DMS114 treated with DMSO at 0.1 percent for 48 hours (cell line): ENCODE results near the gene ZNF474.
A peak's percentile ranks its signal among the peaks of the same experiment; 100 is the strongest.

Experiments used
- DNase-seq: peaks from one replicate; lab custom pipeline; 2025; ENCODE audit not compliant: unreplicated experiment; lab: John Stamatoyannopoulos, UW

The ZNF474 gene

DNA sequence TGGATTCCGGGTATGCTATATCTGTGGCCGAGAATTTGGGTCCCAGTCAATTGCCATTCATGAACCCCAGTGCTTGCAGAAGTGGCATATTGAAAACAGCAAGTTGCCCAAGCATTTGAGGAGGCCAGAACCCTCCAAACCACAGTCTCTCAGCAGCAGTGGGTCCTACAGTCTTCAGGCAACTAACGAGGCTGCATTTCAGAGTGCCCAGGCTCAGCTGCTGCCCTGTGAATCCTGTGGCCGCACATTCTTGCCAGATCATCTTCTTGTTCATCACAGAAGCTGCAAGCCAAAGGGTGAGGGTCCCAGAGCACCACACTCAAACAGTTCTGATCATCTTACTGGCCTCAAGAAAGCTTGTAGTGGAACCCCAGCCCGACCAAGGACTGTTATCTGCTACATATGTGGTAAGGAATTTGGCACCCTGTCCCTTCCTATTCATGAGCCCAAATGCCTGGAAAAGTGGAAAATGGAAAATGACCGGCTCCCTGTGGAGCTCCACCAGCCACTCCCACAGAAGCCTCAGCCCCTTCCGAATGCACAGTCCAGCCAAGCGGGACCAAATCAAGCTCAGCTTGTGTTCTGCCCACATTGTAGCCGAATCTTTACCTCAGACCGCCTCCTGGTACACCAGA, 23.0 kb downstream of the ZNF474 start:
- DNase-seq: no peak

DNA sequence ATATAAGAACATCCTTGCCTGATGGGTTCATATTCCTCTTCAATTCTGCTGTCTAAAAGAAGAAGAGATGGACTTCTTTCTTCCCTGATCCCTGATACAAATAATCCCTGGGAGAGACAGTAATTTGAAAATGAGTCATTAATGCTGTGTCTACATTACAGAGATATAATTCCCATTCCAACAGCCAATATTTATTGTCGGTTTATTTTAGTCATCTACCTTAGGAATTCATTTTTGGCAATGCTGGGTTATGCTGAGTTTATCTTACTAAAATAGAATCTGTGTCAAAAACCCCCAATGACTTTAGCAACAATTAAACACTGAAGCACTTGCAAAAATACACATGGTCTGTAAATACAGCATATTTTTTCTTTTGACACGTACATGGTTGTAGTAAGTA, 23.9 kb downstream of the ZNF474 start:
- DNase-seq: no peak

- DNase-seq: no peak
These were observed 24.4 kb downstream of the ZNF474 start for GRCh38 chr5:122153774-122154173.

GRCh38 chr5:122154491-122154890, 25.1 kb downstream of the ZNF474 start:
- no peak for DNase-seq

- DNase-seq: no peak
These were observed 25.6 kb downstream of the ZNF474 start for GRCh38 chr5:122154910-122155309.

DNA sequence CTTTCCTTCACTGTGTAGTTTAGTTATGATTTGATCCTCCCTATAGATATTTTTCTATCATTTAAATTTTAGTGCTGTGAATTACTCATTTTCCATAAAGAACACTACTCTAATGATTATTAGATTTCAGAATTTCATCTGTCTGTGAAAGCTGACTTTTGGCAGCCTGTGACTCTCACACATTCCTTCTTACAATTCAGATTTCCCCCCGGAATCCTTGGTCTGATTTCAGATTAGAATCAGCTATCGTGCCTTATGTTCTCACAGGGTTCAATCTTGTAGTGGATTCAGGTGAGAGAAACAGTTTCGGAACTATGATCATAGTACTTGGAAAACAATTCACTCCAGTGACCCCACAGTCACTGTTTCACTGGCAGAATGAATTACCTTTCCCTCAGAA, 26.2 kb downstream of the ZNF474 start:
- no peak for DNase-seq

GRCh38 chr5:122156724-122157325, 27.5 kb downstream of the ZNF474 start:
- DNase-seq: peak; percentile 3

- DNase-seq: no peak
These were observed 32.8 kb downstream of the ZNF474 start for GRCh38 chr5:122162100-122162638.

DNA sequence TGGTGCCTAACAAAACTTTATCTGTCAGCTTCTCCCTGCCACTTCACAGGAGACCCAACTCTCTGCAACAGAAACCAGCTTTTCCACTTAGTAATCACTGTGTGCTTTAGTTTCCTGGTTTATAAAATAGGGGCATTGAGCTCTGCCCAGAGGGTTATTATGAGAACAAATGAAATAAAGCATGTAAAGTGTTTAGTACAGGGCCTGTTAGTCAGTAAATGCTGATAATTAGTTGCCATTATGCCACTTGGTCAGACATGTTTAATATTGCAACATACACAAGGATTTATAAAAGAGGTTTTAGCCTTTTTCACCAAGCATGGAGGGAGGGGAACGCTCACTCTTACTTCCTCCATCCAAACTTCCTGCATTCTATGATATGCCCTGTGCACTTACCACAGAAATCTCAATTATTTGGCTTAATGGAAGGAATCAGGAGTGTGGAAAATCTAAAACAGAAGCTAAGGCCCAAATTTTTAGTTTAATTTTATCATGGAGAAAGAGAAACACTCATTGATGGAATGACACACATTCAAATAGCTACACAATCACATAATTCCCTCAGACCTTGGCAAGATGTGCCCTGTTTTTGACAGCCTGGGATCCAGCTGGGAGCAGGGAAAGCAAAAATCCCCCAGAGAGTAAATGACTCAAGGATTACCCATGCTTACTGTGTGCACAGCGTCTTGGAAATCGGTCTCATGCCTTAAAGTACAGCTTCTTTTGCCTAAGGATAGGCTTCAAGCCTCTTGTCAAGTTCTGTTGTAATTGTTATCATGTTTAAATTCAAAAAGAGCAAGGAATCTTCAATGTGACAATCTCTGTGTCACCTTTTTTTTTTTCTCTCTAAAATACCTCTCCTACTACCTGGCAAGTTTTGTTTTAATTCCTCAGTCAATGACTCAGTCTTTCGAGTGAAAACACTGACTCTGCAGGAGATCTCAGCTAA, 34.0 kb downstream of the ZNF474 start:
- DNase-seq: no peak

DNA sequence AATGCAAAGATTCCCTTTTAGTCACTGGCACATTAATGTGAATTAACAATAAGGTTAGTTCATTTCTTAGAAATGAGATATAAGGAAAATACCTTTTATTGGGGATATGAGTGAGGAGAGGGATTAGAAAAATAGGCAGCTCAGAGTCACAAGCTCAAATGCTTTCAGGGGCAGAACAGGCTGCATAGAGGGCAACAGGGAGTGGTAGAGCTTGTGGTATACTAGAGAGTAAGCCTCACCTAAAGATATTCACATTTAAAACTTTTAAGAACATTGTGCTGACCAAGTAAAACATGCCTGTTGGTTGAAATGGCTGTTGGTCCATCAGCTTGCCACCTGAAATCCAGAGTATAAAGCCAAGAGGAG, 34.7 kb downstream of the ZNF474 start:
- no peak for DNase-seq

DNA sequence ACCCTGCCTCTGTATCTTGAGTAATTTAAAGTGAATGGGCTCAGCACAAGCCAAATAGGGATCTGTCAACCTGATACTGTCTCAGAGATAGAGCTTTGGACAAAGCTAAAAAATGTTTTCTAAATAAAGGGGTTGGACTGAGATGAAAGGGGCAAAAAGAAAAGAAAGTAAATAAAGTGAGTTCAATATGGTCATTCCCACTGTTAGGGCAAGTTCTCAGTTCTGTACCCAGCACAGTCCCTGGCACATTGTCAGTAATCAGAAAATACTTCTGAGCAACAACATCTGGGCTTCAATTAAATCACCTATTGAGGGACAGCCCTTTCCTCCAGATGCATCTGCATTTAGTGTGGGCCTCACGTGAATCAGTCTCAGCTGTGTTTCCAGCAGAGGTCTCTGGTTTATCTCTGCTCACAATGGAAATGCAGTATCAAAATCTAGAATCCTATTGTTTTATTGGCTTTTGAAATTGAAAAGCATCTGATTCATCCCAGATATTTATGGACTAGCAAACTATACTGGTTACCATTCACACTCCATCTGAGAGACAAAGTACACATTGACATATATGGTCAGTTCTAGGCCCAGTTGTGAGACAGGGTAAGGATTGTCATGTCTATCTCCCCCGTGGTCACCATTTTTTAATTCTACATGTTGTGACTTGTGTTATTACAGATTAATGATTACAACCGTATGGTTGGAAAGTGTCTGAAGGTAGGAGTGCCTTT, 35.6 kb downstream of the ZNF474 start:
- no peak for DNase-seq

- DNase-seq: no peak
These were observed 36.3 kb downstream of the ZNF474 start for GRCh38 chr5:122165559-122166078.

DNA sequence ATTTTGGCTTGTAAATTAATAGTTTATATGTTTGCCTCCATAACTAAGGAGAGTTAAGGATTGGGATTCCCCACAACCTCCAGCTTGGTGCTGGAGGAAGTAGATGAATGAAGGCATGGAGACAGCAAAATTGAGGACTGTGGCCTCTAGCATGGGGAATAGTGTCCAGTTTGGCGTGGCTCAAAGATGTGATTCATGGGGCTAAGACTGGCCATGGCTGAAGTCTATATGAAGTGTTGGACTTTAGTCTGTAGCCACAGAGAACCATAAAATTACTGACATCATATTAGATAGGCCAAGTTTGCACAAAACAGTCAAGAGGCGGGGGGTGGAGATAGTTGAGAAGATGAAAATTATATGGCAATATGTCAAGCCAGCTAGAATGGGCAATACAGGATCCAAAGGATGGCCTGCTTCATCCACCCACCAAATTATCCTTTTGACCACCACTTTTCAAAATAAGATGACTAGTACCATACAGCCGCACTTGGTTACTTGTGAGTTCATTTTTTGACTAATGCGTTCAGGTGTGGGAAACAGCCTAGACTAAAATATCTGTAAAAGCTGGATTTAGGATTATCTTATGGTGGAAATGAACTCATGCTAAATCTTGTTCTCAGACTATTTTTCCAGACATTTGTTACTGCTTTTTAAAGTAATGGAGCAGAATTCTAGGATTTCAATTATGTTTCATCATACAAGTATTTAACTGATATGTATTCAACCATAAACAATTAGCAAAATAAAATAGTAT, 40.2 kb downstream of the ZNF474 start:
- no peak for DNase-seq

GRCh38 chr5:122170620-122171019, 41.3 kb downstream of the ZNF474 start:
- DNase-seq: no peak

- DNase-seq: no peak
These were observed 42.9 kb downstream of the ZNF474 start for GRCh38 chr5:122172207-122172606.

- DNase-seq: no peak
These were observed 44.4 kb downstream of the ZNF474 start for GRCh38 chr5:122173474-122174415.

- no peak for DNase-seq
These were observed 45.7 kb downstream of the ZNF474 start for GRCh38 chr5:122175091-122175490.

DNA sequence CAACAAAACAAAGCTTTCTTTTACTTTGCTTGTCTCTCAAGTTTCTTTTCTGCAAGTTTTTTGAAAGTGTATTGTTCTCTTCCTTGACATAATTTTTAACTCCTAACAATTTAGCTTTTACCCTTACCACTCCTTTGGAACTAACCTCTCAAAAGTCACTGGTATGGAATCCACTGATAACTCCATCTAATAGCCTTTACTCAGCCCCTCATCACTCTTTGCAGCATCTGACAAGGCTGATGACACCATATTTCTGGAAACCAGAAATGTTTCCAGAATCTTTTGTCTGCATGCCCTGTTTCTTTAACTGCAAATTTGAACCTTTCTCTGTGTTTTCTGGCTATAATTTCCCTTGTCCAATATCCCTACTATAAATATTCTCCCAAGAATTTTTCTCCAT, 46.5 kb downstream of the ZNF474 start:
- no peak for DNase-seq

DNA sequence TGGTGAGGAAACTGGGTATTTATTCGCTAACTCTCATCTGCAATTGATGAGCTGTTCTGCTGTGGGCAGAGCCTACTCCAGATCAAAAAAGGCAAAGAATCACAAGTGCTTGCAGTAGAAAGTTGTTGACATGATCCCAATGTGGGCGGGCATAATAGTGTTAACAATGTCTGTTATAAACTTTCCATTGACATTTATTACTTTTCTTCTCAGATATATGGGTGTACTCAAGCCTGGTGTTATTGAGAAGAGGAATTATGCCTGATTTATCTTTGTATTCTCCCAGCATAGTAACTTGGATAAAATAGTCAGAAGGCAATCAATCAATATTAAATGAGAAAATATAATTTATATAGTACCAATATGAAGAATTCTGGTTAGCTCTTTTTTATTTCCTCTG, 47.8 kb downstream of the ZNF474 start:
- no peak for DNase-seq
